ENCODE measurements around the gene OR52W1.

Gene OR52W1

DNA sequence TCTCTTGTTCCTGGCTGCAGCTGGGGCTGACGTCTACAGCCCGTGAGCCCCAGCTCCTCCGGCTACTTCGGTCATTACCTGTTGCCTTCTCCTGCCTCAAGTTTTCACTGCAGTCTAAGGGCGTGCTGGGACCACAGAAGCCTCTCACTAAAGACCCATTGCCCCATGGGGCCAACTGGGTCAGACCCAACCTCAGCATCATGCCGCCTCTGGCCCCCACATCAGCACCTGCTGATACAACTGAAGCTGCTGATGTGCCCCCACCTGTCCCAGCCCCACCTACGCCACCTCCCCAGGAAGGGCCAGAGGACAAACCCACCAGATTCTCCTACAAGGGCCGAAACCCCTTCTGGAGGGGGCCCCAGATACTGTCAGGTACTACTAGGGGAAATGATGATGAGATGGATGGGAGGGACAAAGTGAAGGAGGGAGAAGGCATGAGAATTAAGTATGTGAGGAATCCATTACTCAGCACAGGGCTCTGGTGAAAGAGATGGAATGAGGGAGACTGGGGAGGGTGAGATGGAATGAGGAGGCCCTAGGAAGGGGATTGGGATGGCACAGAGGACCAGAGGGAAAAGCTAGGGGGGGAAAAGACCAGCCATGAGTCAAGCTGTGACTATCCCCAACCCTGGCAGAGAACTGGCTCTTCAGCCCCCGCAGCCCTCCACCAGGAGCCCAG lies 11.4 kb downstream of the OR52W1 start:
- Histone ChIP-seq H3K27me3 (ENCODE audit: control insufficient read depth, insufficient read depth, low read length) (no peaks in the 10 kb centered on the region), H3K9ac (no peak overlapping the region), H3K4me1 (no peaks in the 10 kb centered on the region), H3K4me3 (ENCODE audit: low read depth, low read length) (no peak overlapping the region), H3K36me3 (ENCODE audit: control insufficient read depth, insufficient read depth, low read length) (no peaks in the 10 kb centered on the region), H3K9me3 (ENCODE audit: control insufficient read depth, low read length) (no peaks in the 10 kb centered on the region), H3K27ac (no peak overlapping the region), H3K4me2 (ENCODE audit: low read length) (no peak overlapping the region), H2AFZ (no peak overlapping the region), H3K79me2 (no peaks in the 10 kb centered on the region)
- TF ChIP-seq, protein P1, sequence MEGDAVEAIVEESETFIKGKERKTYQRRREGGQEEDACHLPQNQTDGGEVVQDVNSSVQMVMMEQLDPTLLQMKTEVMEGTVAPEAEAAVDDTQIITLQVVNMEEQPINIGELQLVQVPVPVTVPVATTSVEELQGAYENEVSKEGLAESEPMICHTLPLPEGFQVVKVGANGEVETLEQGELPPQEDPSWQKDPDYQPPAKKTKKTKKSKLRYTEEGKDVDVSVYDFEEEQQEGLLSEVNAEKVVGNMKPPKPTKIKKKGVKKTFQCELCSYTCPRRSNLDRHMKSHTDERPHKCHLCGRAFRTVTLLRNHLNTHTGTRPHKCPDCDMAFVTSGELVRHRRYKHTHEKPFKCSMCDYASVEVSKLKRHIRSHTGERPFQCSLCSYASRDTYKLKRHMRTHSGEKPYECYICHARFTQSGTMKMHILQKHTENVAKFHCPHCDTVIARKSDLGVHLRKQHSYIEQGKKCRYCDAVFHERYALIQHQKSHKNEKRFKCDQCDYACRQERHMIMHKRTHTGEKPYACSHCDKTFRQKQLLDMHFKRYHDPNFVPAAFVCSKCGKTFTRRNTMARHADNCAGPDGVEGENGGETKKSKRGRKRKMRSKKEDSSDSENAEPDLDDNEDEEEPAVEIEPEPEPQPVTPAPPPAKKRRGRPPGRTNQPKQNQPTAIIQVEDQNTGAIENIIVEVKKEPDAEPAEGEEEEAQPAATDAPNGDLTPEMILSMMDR (IDR thresholded peaks at IDR 0.05), result no peak

DNA sequence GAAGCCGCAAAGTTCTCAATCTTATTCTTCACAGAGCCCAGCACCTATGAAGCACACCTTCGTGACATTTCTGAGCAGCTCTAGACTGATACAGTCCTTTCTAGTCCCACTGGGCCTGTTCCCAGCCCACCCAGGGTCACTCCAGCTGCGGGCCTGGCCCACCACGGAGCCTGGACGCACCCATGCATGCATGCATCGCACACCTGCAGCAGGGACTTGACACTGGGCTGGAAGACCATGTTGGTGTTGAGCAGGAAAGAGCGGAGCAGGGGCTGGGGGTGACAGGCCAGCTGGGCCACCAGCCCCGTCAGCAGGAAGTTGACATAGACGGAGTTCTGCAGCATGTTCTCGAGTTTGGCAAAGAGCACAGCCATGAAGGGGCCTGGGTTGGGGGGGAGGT lies 15.5 kb downstream of the OR52W1 start:
- H3K9ac ChIP-seq, result no peak overlapping the region
- no peaks in the 10 kb centered on the region for H3K4me1 ChIP-seq
- no peak overlapping the region for H3K4me3 ChIP-seq (ENCODE audit: low read depth, low read length)
- no peaks in the 10 kb centered on the region for H3K27me3 ChIP-seq (ENCODE audit: control insufficient read depth, insufficient read depth, low read length)
- H3K27ac ChIP-seq, result no peak overlapping the region
- H3K4me2 ChIP-seq (ENCODE audit: low read length), result no peak overlapping the region
- no peaks in the 10 kb centered on the region for H3K36me3 ChIP-seq (ENCODE audit: control insufficient read depth, insufficient read depth, low read length)
- TF ChIP-seq, protein P1 (IDR thresholded peaks at IDR 0.05), result no peak
- no peaks in the 10 kb centered on the region for H3K79me2 ChIP-seq
- H3K9me3 ChIP-seq (ENCODE audit: control insufficient read depth, low read length), result no peaks in the 10 kb centered on the region
- H2AFZ ChIP-seq, result no peak overlapping the region

DNA sequence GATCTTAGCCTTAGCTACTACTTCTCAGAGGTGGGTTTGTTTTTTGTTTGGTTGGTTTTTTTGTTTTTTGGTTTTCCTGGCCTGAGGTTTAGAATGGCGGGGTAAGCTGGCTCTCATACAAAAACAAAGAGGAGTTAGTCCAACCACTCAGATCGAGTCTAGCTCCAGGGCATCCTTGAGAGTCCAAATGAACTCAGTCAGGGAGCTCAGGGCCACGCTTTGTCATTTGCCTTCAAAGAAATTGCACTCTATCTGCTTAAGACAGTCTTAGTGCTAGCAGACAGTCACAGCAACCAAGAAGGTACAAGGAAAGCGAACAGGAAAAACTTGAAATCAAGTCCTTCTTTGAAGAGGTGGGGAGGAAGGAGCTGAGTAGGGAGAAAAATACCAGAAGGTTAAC lies 17.5 kb downstream of the OR52W1 start:
- H3K9me3 ChIP-seq (ENCODE audit: control insufficient read depth, low read length), result no peaks in the 10 kb centered on the region
- no peaks in the 10 kb centered on the region for H3K27me3 ChIP-seq (ENCODE audit: control insufficient read depth, insufficient read depth, low read length)
- no peak overlapping the region for H3K27ac ChIP-seq
- no peak overlapping the region for H3K4me3 ChIP-seq (ENCODE audit: low read depth, low read length)
- no peak overlapping the region for H3K4me2 ChIP-seq (ENCODE audit: low read length)
- no peaks in the 10 kb centered on the region for H3K36me3 ChIP-seq (ENCODE audit: control insufficient read depth, insufficient read depth, low read length)
- no peak overlapping the region for H3K9ac ChIP-seq
- H3K79me2 ChIP-seq, result no peaks in the 10 kb centered on the region
- no peak overlapping the region for H2AFZ ChIP-seq
- TF ChIP-seq, protein P1 (IDR thresholded peaks at IDR 0.05), result no peak
- no peaks in the 10 kb centered on the region for H3K4me1 ChIP-seq

DNA sequence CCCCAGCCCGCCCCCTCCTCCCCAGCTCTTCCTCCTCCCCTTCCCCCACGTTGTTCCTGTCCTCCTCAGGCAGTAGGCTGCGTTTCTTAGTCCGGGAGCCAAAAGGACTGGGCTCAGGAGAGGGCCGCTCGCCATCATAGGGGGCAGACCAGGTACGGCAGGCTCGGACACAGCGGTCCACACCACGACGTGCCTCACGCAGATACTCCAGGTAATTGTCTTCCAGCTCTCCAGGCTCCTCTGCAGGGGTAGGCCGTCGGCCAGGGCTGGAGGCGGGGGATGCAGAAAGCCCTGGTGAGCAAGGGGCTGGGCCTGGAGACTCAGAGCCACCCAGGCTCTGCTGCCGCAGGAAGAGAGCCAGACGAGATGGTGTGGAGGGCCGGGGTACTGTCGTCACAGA lies 18.7 kb downstream of the OR52W1 start:
- Histone ChIP-seq H3K36me3 (ENCODE audit: control insufficient read depth, insufficient read depth, low read length) (no peaks in the 10 kb centered on the region), H3K4me3 (ENCODE audit: low read depth, low read length) (no peak overlapping the region), H3K27me3 (ENCODE audit: control insufficient read depth, insufficient read depth, low read length) (no peaks in the 10 kb centered on the region), H3K27ac (no peak overlapping the region), H3K9ac (no peak overlapping the region), H3K79me2 (no peaks in the 10 kb centered on the region), H3K4me1 (no peaks in the 10 kb centered on the region), H2AFZ (no peak overlapping the region), H3K4me2 (ENCODE audit: low read length) (no peak overlapping the region), H3K9me3 (ENCODE audit: control insufficient read depth, low read length) (no peaks in the 10 kb centered on the region)
- TF ChIP-seq, protein P1 (IDR thresholded peaks at IDR 0.05), result no peak

DNA sequence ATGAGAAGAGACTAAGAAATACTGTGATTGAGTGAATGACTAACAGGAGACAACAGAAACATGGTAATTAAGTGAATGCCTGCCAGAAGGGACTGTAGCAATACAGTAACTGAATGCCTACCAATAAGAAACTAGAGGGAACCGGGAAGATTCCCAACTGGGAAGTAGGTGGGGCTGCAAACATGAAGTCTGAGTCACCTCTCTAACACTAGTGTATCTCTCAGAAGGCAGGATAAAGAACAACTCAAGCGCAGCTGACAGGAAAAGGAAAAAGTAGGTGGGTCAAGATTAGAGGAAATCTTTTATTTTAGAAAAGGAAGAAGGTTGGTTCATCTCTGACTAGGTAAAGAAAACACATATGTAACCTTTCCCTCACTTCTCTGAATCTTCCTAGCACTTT lies 20.3 kb downstream of the OR52W1 start:
- Histone ChIP-seq H3K36me3 (ENCODE audit: control insufficient read depth, insufficient read depth, low read length) (no peaks in the 10 kb centered on the region), H3K4me1 (no peaks in the 10 kb centered on the region), H3K4me3 (ENCODE audit: low read depth, low read length) (no peak overlapping the region), H3K27me3 (ENCODE audit: control insufficient read depth, insufficient read depth, low read length) (no peaks in the 10 kb centered on the region), H3K4me2 (ENCODE audit: low read length) (no peak overlapping the region), H2AFZ (no peak overlapping the region), H3K79me2 (no peaks in the 10 kb centered on the region), H3K9me3 (ENCODE audit: control insufficient read depth, low read length) (no peaks in the 10 kb centered on the region), H3K27ac (peak overlapping the region; percentile 46), H3K9ac (no peak overlapping the region)
- TF ChIP-seq, protein P1 (IDR thresholded peaks at IDR 0.05), result no peak
